GM18511 (cell line): ENCODE measurements around the gene TAPBP.

Source experiments
- ATAC-seq: cut with Tn5 transposase; IDR thresholded peaks from one replicate; pipeline ENCODE4 v1.9.1; 2021; ENCODE audit warnings: mild to moderate bottlenecking, moderate library complexity; ENCODE audit not compliant: unreplicated experiment

Gene TAPBP

GRCh38 chr6:33249732-33250630 is 63.9 kb downstream of the TAPBP start:
- ATAC-seq, result no peak
